IMR-90 (cell line): ENCODE data around the gene ATP2B2. TPM values are rescaled to one million over a fixed set of nuclear protein-coding genes. Genes with fewer than 3 reads are reported as not detected.

Experiments
- ATAC-seq: fragments of 200-7000 bp; cut with Tn5 transposase; 2 replicates; pipeline ENCODE4 v1.9.1; 2020; ENCODE audit warnings: low read depth, mild to moderate bottlenecking, moderate library complexity
- BruUV-seq: library from RNA; stranded (reverse); fragments of 400-500 nt; replicated peaks from 2 replicates; lab custom pipeline; 2021; lab: Mats Ljungman, UMichigan
- CTCF ChIA-PET: fragments of 300-600 bp; formaldehyde crosslinking; extraction: SDS; loops from one replicate; lab custom pipeline; 2021; ENCODE audit warnings: antibody characterized with exemption; lab: Yijun Ruan, JAX
- POLR2A ChIA-PET: fragments of 300-600 bp; sonication (Branson Sonifier 250); formaldehyde crosslinking; loops from one replicate; lab custom pipeline; 2022; ENCODE audit warnings: antibody characterized with exemption; ENCODE audit not compliant: unreplicated experiment; lab: Charles Lee
- DNase-seq: peaks from one replicate; pipeline ENCODE4 v3.0.0; 2013
- H2AFZ ChIP-seq: replicated peaks from 2 replicates; pipeline ENCODE3; 2013; ENCODE audit warnings: low read length, mild to moderate bottlenecking; ENCODE audit not compliant: poor library complexity
- H2AK5ac ChIP-seq: 2 replicates; pipeline ENCODE4 v1.6.1; 2013; ENCODE audit warnings: low read depth, low read length, inconsistent platforms
- H2AK9ac ChIP-seq: replicated peaks from 2 replicates; pipeline ENCODE3; 2013; ENCODE audit warnings: mild to moderate bottlenecking, low read depth, low read length, moderate library complexity; ENCODE audit not compliant: poor library complexity
- H2BK120ac ChIP-seq: 2 replicates; pipeline ENCODE4 v1.6.1; 2013; ENCODE audit warnings: low read depth, low read length, inconsistent platforms
- H2BK15ac ChIP-seq: 3 replicates; pipeline ENCODE4 v1.6.1; 2013; ENCODE audit warnings: low read depth, low read length, inconsistent platforms
- H2BK20ac ChIP-seq: 2 replicates; pipeline ENCODE4 v1.6.1; 2013; ENCODE audit warnings: low read depth, mild to moderate bottlenecking, inconsistent platforms, low read length, moderate library complexity
- H2BK5ac ChIP-seq: 2 replicates; pipeline ENCODE4 v1.6.1; 2013; ENCODE audit warnings: mild to moderate bottlenecking, low read depth, low read length, inconsistent platforms; ENCODE audit not compliant: poor library complexity, severe bottlenecking
- H3K14ac ChIP-seq: replicated peaks from 2 replicates; pipeline ENCODE4 v1.6.1; 2013; ENCODE audit warnings: low read depth, low read length, inconsistent platforms
- H3K18ac ChIP-seq: 2 replicates; pipeline ENCODE4 v1.6.1; 2013; ENCODE audit warnings: low read depth, low read length, control low read depth
- H3K23ac ChIP-seq: 2 replicates; pipeline ENCODE4 v1.6.1; 2013; ENCODE audit warnings: low read depth, low read length, inconsistent platforms
- H3K27ac ChIP-seq: 2 replicates; pipeline ENCODE4 v1.5.1; 2013; ENCODE audit warnings: mild to moderate bottlenecking, control low read depth, low read length; ENCODE audit not compliant: insufficient read depth
- H3K27me3 ChIP-seq: 2 replicates; pipeline ENCODE4 v1.6.1; 2013; ENCODE audit warnings: low read length; ENCODE audit not compliant: control insufficient read depth, insufficient read depth
- H3K36me3 ChIP-seq: 2 replicates; pipeline ENCODE4 v1.6.1; 2013; ENCODE audit warnings: low read length, mixed read lengths; ENCODE audit not compliant: control insufficient read depth, insufficient read depth
- H3K4ac ChIP-seq: 2 replicates; pipeline ENCODE4 v1.6.1; 2013; ENCODE audit warnings: low read depth, low read length, inconsistent platforms
- H3K4me1 ChIP-seq: 2 replicates; pipeline ENCODE4 v1.6.1; 2013; ENCODE audit warnings: low read length, mixed read lengths; ENCODE audit not compliant: control insufficient read depth, insufficient read depth
- H3K4me2 ChIP-seq: 2 replicates; pipeline ENCODE4 v1.6.1; 2013; ENCODE audit warnings: low read depth, mild to moderate bottlenecking, control low read depth, low read length, moderate library complexity
- H3K4me3 ChIP-seq: 2 replicates; pipeline ENCODE4 v1.5.1; 2013; ENCODE audit warnings: low read depth, mild to moderate bottlenecking, control low read depth, low read length, moderate library complexity; ENCODE audit not compliant: insufficient read depth
- H3K56ac ChIP-seq: 2 replicates; pipeline ENCODE4 v1.6.1; 2013; ENCODE audit warnings: low read length, inconsistent platforms; ENCODE audit not compliant: insufficient read depth; ENCODE audit errors: extremely low read depth
- H3K79me1 ChIP-seq, 2 experiments: 2 replicates each; pipeline ENCODE4 v1.6.1; 2013; ENCODE audit warnings: low read length in 2 of 2, inconsistent platforms in 1 of 2, low read depth in 1 of 2
- H3K9ac ChIP-seq: 2 replicates; pipeline ENCODE4 v1.6.1; 2013; ENCODE audit warnings: low read depth, low read length, control low read depth
- H3K9me1 ChIP-seq: 2 replicates; pipeline ENCODE4 v1.6.1; 2013; ENCODE audit warnings: low read length, inconsistent platforms; ENCODE audit not compliant: insufficient read depth
- H3K9me3 ChIP-seq: 2 replicates; pipeline ENCODE4 v1.6.1; 2013; ENCODE audit warnings: low read length; ENCODE audit not compliant: control insufficient read depth, insufficient read depth
- H4K20me1 ChIP-seq: 2 replicates; pipeline ENCODE4 v1.6.1; 2013; ENCODE audit warnings: low read length, inconsistent platforms; ENCODE audit not compliant: insufficient read depth
- H4K5ac ChIP-seq: 2 replicates; pipeline ENCODE4 v1.6.1; 2013; ENCODE audit warnings: mild to moderate bottlenecking, low read depth, low read length, control low read depth
- H4K8ac ChIP-seq, 2 experiments: 2 replicates each; pipeline ENCODE4 v1.6.1; 2013; ENCODE audit warnings: low read depth in 2 of 2, low read length in 2 of 2, control low read depth in 1 of 2, inconsistent platforms in 1 of 2
- H4K91ac ChIP-seq: 2 replicates; pipeline ENCODE4 v1.6.1; 2013; ENCODE audit warnings: low read depth, low read length, inconsistent platforms; ENCODE audit not compliant: insufficient read depth
- CHD1 ChIP-seq: IDR thresholded peaks from 2 replicates; pipeline ENCODE4 v1.6.1; 2012; ENCODE audit warnings: low read depth, low read length, improper control_type of control experiment
- MXI1 ChIP-seq: IDR thresholded peaks from 2 replicates; pipeline ENCODE4 v1.6.1; 2012; ENCODE audit warnings: low read depth, mild to moderate bottlenecking, low read length, moderate library complexity, borderline replicate concordance
- NFE2L2 ChIP-seq: fragments of 150-350 bp; IDR thresholded peaks from 2 replicates; pipeline ENCODE4 v1.6.1; 2016; ENCODE audit warnings: low read depth, mild to moderate bottlenecking, low read length
- POLR2A ChIP-seq: IDR thresholded peaks from 2 replicates; pipeline ENCODE4 v1.6.1; 2012; ENCODE audit warnings: mild to moderate bottlenecking, low read depth, low read length
- WGBS, 2 experiments: methylation state at CpG; one replicate each; pipeline versions ENCODE4 v1.1.5 to v1.1.7; 2013; ENCODE audit warnings: missing lambda C conversion rate in 2 of 2; ENCODE audit not compliant: insufficient read length in 1 of 2; ENCODE audit errors: extremely low coverage in 2 of 2; 5-methylcytosine and 5-hydroxymethylcytosine counted together
- dilution Hi-C: fragments of 300-500 bp; cut with HindIII; formaldehyde crosslinking; loops from one replicate; pipeline ENCODE4 v1.14.3; 2018; ENCODE audit warnings: low sequenced_read_pairs; ENCODE audit not compliant: unreplicated experiment
- in situ Hi-C: fragments of 300-500 bp; cut with MboI; formaldehyde crosslinking; loops from 3 replicates; pipeline ENCODE4 v1.14.3; 2019; ENCODE audit warnings: low sequenced_read_pairs, inconsistent platforms, mixed read lengths
- intact Hi-C: fragments of 100-400 bp; cut with micrococcal nuclease; formaldehyde crosslinking; loops from 2 replicates; pipeline ENCODE4 v1.10.0; 2022
- polyA plus RNA-seq, 3 experiments: library from polyadenylated mRNA; depleted of rRNA; stranded (reverse); fragments of >200 nt; gene quantifications; 2 replicates each; pipeline ENCODE4 v1.2.3, GENCODE V29; 2012; ENCODE audit warnings: low replicate concordance in 1 of 3
- total RNA-seq: library from RNA; depleted of rRNA; stranded (reverse); fragments of >200 nt; gene quantifications from 2 replicates; pipeline ENCODE4 v1.2.3, GENCODE V29; 2012
- TF ChIP-seq, protein P1 (sequence below): conservative IDR thresholded peaks from 2 replicates; pipeline ENCODE4 v1.5.1; 2012; ENCODE audit warnings: mild to moderate bottlenecking, low read depth, low read length, improper control_type of control experiment

The ATP2B2 gene
- total and polyA plus RNA-seq, 2 of the 4 experiments (the other 2 are of a cell fraction), result under 0.01 to 0.02 TPM

DNA sequence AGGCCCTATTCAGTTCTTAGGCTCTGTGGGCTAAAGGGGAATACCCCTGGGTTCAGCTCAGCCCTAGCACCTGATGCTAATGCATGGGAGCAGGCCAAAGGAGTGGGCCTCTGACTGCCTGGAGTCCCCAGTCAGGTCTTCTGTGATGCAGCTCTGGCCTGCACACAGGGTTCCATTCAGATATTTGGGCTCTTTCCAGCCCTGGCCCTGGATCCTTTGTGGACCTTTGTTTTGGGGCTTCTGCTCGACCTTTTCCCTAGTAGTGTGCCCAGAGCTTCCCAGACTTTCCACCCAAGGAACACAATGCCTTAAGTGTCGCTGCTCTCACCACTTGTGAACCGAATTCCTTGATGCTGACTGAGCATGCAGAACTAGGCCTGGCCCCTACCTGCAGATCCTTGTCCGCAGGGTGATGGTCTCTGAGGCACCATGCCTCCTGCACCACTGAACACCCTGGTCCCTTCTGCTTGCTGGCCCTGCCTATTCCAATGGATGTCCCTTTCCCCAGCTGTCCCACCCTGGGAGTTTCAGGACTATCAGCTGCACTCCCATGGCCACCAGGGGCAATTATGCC lies 189.5 kb downstream of the ATP2B2 start:
- Histone ChIP-seq H3K27me3 (no peaks in the 10 kb centered on the region), H2AK9ac (no peak overlapping the region), H3K4me3 (no peak overlapping the region), H3K9me1 (peaks cover 24% of the 10 kb centered on the region), H2BK120ac (no peak overlapping the region), H4K8ac (no peak overlapping the region), H3K23ac (no peak overlapping the region), H2BK15ac (no peak overlapping the region), H4K5ac (no peak overlapping the region), H3K4ac (no peak overlapping the region), H3K27ac (no peak overlapping the region), H4K91ac (no peak overlapping the region), H3K18ac (no peak overlapping the region), H3K56ac (no peak overlapping the region), H3K36me3 (peaks cover 70% of the 10 kb centered on the region), H2BK20ac (no peak overlapping the region), H2AK5ac (no peak overlapping the region), H3K9me3 (no peaks in the 10 kb centered on the region), H3K14ac (no peak overlapping the region), H3K4me2 (no peak overlapping the region), H2BK5ac (no peak overlapping the region), H3K9ac (no peak overlapping the region), H4K20me1 (peaks cover 78% of the 10 kb centered on the region), H3K4me1 (peaks cover 14% of the 10 kb centered on the region), H2AFZ (no peak overlapping the region), H3K79me1 (peaks cover 40 to 94% of the 10 kb centered on the region in 2 experiments)
- no CpG with 5 or more reads among the region's 4 CpGs for WGBS, 2 experiments
- TF ChIP-seq CHD1 (no peak), NFE2L2 (no peak), MXI1 (no peak), POLR2A (no peak)
- TF ChIP-seq, protein P1, sequence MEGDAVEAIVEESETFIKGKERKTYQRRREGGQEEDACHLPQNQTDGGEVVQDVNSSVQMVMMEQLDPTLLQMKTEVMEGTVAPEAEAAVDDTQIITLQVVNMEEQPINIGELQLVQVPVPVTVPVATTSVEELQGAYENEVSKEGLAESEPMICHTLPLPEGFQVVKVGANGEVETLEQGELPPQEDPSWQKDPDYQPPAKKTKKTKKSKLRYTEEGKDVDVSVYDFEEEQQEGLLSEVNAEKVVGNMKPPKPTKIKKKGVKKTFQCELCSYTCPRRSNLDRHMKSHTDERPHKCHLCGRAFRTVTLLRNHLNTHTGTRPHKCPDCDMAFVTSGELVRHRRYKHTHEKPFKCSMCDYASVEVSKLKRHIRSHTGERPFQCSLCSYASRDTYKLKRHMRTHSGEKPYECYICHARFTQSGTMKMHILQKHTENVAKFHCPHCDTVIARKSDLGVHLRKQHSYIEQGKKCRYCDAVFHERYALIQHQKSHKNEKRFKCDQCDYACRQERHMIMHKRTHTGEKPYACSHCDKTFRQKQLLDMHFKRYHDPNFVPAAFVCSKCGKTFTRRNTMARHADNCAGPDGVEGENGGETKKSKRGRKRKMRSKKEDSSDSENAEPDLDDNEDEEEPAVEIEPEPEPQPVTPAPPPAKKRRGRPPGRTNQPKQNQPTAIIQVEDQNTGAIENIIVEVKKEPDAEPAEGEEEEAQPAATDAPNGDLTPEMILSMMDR, result no peak
- no peak for DNase-seq
- BruUV-seq, result no TSS peak
- in situ Hi-C loops (no loop called here), intact Hi-C loops (no loop called here), dilution Hi-C loops (no loop called here)
- CTCF ChIA-PET, result no interaction called here
- POLR2A ChIA-PET, result no interaction called here
- no peak for ATAC-seq
